CD4-positive, alpha-beta T cell treated with Interferon gamma for 1 hour (primary cell): Measurements from ENCODE around the gene TBX20.
"Not testable (repeated sequence)": the region's sequence is repeated elsewhere in the genome, so short reads cannot be mapped to it uniquely, and the experiment has no call there.

Source experiments
- DNase-seq: peaks from one replicate; pipeline ENCODE4 v3.0.0-alpha.2; 2020

The TBX20 gene

DNA sequence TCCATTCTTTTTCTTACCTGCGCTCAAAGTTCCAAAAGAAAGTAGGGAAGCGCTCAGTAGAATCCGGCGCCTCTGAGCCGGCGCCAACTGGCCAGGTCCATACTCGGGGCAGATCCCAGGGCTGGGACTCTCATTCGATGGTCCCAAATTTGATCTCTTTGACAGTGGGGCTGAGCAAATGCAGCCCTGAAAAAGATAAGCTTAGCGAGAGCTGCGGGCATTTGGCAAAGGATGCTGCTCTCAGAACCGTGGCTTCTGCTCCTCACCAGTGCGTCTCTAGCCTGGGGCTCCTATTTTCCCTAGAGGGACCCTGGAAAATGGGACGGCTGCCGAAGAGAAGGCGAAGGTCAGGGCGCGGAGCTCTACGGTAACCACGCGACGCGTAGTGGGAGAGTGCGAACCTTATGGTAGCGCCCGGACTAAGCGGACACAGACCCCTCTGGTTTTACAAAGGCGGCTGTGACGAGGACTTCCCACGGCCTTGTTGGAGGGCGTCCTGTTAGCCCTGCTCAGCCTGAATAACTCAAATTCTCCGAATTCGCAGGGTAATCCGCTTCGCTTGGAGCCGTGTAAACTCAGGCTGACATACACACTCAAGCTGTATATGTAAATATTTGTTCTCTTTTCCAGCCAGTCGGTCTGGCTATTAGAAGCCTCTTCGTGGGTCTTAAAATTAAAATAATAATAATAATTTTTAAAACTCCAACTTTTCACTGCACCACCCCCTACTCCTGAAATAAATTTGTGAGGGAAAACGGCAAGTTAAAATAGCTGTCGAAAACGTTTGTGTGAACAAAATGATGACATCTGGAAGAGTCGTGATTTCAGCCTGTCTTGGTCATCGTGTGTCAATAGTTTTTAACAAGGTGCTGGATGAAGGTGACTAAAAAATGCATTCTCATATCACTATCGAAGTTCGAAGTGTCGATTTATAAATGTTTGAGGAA, 869 bp upstream of the TBX20 start:
- DNase-seq: no peak

DNA sequence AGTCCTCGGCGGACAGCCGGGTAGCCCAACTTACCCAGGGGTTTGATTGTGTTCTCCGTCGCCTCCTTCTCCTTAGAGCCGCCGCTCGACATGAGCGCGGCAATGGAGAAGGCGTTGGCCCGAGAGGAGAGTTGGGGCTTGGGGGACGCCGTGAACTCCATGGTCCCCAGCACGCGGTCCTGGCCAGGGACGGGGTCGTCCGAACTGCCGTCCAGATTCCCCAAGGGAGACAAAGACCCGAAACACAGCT, 515 bp downstream of the TBX20 start:
- DNase-seq: no peak

DNA sequence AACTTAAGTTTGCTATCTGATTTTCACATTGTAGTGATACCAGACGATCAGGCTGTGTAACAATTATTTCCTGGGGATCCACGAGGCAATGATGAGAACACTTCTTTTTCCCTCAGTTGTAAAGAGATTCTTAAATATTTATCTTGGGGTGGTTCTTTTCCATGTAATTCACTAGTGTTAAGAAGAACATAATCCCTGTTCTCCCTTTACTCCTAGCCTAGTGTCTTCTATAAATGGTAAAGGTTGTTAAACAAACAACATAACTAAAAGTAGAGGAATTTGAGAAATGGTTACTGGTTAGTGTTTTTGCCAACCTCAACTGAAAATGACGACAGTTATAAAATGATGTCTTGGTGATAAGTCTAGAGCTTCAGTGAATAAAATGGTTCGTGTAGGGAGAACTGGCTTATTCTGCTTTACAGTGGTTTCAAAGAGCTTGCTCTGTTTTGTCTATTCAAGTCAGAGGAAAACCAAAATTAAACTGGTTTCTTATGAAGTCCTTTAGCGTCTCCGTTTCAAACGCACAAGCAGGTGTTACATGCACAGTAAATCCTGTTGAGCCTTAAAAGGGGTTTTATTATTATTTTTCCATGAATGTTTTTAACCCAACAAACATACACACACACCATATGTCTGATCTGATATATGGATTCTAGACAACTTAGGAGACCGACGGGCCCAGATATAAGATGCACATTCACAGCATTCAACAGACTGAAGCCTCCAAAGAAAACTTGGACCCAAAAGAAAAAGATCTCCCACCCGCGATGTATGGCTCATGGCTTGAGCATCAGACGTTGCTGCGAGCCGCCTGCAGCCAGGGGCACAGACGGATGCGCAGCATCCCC, 1.1 kb downstream of the TBX20 start:
- DNase-seq: no peak

DNA sequence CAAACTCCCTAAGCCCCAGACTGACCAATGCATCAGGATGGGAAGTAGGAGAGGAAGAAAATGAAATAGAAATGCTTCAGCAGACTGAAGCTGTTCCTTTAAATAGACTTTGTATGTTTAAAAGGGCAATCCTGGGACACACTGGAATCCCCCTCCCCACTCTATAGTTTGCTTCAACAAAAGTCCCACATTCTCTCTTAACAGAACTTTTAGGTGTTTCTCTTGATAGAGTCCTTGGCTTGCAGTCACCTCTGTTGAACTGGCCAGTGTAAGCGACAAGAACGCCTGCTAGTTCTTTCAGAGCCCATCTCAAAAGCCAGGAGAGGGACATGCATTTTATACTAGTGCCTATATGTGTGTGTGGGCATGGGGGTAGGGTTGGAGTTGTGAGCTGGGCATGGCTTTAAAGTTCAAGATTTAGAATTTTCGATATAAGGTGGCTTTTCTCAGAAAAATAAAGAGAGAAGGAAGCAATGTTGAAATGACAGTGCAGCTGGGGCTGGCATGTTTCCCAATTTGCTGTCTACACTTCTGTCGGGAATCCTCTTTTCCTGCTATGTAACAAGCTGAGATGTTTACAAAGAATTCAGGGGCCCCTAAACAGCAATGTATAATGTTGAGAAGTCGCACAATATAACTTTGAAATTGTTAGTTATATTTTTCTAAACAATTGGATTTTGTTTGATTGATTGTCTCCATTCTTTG, 2.1 kb downstream of the TBX20 start:
- no peak for DNase-seq

DNA sequence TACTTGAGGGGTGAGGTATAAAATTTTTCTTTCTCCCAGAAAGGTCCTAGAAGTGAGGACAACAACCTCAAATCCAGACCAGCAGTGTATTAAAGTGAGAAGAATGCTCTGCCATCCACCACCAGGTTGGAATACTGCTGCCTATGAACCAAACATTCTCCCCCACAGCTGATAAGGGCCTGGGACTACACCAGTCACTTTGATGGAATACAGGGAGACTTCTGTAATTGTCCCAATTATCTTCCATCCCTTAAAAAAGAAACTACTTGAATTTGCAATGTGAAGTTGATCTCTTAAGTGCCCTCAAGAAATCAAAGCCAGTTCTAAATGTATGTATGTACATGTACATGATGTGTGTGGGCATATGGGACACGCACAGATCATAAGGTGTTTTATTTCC, 3.0 kb downstream of the TBX20 start:
- no peak for DNase-seq

DNA sequence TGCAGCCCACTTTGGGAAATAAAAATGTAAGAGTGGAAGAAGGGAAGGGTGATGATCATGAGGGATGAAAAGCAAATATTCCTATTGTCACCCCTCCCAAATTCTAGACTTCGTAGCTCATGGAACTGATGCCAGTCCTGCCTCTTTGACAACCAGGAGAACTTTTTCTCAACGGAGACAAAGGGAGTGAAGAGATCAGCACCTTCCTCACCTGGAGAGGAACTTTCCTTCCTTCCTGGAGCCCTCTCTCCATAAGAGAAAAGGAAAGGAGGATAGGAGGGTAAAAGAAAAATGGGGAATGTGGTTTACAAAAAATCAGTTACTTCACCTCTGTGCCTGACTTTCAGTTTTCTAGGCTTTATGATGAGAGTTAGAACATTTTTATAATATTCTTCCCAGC, 3.4 kb downstream of the TBX20 start:
- no peak for DNase-seq

DNA sequence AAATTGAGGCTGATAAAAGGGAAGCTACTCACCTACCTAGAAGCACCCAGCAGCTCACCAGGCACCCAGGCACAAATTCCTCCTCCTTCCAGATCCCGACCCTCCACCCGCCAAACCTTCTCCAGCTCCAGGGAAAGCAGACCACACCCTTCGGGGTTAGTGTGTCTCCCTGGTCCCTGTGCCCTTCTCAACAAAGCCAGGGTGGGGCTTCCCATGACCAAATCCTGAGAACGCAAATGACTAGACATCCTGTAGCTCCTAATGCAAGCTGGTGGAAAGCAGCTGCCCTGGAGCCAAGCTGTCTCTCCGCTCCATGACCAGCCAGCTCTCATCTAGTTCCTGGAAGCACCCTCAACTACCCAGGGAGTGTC, 4.4 kb downstream of the TBX20 start:
- no peak for DNase-seq

DNA sequence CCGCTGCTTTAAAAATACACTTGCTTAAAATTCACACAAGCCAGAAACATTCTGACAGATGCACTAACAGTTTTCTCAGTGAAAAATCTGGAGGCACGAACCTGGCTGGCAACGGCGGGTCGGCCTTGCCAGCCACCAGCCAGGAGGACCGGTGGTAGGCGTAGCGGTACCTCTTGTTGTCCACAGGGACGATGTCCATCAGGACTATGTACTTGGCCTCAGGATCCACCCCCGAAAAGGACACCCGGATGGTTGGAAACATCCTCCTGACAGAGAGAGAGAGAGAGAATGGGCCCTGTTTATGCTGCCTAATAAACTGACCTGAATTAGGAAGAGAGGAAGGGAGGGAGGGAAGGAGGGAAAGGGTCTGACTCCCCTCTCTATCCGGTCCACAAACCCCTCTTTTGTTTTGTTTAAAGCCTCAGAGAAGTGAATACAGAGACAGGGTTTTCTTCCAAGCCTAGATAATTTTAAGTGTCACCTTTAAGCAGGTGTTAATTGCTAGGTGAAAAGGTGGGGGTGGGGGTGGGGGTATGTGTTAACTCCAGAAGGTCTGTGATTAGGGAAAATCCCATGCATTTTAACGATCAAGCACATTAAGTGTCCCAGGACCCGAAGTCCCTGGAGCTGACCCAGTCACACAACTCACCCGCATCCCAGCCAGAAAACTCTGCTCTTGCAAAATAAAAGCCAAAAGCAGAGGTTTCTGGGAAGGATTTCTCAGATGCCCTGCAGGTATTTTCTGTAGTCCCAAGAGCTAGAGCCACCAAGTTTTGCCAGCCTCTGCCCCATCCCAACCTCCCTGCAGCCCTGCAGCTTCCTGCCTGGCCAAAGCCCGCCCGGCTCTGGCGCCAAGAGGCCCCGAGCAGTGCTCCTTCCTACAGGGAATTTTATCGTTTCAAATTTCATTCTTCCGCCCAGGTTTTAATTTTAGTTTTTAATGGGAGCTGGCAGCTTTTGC, 5.0 kb downstream of the TBX20 start:
- no peak for DNase-seq

DNA sequence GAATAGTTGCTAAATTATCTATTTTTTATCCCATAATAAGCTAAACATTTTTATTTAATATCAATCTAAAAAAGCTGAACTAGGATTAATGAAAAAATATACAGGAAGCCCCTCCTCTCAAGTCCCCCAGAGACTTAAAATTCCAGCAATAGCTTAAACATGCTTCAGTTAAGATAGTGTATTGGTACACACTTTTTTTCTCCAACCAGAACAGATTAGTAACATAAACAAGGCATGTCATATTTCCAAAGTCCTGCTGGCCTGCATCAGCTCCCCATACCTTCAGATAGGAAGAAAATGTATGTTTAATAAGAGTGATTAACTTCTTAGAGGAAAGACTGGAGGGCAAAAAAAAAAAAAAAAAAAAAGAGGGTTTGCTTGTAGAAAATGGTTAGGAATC, 7.1 kb downstream of the TBX20 start:
- no peak for DNase-seq

DNA sequence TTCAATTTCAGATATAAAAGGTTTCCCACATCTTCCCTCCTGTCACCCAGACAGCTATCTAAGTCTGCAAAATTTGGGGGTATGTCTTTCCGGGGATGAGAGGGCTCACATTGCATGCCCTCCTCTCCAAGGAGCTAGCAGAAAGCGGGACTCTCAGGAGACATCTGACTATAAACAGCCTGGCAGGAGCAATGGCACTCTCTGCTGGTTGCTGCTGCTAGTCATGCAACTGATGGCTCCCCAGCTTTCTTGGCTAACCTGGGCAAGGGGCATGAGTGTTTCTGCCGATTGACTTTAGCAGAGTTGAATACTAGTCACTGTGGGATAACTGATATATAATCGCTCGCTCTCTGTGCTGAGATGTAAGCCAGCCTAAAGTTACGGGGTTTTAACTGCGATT, 12.0 kb downstream of the TBX20 start:
- DNase-seq: no peak

DNA sequence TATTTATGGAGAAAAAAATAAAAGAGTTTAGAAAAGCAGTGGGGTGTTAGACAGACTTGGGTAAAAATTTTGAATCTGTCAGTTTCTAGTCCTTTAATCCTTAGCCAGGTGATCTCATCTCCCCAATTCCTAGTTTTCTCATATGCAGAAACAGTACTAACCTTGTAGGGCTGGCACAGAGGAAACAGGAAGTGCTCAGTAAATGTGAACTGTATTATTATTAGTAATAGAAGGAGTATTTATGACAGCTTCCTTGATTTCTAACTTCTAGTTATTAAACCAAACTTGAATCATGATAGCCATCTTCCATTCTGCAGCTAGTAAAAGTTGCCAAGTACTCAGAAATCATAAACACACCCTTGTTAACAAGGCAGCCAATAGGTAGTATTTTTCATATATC, 12.5 kb downstream of the TBX20 start:
- DNase-seq: no peak

DNA sequence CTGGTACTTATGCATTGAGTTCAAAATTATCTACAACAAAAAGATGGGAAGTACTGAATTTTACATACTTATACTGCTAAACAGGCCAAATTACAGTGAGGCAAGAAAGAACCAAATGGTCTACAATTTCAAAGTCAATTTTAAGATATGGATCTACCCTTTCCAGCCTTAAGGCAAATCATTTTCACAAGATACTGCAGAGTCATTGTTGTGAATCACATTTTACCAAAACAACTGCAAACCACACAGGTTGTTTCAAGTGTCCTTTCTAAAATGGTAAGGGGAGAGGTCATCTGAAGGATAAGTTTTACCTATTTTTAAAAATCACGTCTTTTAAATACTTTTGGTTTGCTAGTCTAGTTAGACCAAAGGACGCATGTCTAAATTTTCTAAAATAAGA, 12.9 kb downstream of the TBX20 start:
- DNase-seq: not testable (repeated sequence)

DNA sequence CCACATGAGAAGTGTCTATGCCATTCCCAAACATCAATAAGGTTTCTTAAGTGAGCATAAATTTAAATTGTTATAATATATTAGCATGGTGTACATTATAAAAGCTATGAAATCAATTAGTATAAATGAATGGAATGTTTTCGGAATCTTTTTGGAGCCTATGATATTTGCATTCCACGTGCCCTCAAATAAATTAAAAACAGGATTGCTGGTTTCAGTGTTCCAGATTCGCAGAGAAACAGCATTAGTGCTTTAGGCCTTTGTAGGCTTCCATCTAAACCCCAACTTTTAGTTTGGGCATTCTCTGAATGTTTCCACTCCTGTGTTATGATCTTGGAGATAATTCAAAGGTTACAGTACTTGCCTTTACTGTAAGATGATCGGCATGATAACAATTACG, 15.4 kb downstream of the TBX20 start:
- DNase-seq: not testable (repeated sequence)

DNA sequence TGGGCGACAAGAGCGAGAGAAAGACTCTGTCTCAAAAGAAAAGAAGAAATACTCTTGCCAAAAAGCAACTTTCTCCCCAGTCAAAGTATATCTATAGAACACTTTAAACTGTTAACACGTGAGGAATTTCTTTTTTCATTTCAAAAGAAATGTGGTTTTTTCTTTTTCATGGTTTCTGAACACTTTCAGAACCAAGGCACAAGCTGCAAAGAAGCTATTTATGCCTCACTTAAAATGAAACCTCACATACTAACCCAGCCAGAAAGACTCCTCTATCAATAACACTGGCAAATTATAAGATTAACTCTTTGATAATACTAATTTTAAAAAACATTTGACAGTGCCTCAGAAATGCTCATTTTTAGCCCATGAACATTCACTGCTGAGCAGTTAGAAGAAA, 20.9 kb downstream of the TBX20 start:
- DNase-seq: no peak

DNA sequence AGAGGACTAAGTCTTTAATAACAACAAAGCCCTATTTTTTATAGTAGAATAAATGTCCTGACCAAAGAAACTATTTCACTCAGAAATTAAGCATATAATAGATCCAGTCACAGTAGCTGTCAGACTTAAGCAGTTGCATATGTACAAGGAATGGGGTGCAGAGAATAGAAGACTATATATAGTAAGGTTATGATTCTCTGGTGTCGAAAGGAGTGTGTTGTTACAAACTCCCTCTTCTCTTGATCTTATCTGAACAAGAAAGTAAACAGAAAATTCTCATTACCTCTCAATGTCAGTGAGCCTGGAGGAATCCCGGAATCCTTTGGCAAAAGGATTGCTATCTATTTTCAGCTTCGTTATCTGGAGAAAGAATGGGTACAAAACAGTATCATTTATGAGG, 22.7 kb downstream of the TBX20 start:
- DNase-seq: not testable (repeated sequence)

DNA sequence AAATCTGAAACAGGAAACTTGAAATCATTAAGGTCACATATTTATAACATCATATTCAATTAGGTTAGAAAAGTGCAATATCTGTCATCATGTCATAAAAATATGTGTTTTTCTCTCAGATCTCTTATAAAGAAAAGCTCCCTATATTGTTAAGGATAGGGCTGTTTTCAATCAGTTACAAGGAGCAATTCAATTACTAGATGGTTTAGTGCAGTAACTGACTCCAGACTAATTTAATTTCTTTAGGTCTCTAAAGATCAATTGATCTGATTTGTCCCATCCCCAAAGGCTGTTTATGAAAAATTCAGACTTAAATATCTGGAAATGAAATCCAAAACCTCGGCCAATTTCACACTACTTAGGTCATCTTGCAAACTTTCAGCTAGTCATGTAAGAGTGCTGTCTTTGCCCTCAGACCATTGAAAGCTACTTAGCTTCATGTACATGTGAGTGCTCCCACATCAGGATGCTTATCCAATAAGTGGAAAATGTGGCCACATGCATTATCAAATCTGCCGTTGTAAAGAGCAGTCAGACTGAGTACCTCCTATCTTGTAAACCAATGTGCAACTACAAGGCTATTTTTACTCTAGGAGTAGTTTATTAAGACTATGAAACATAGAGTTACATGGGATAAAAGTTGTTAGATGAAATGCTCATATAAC, 24.7 kb downstream of the TBX20 start:
- not testable (repeated sequence) for DNase-seq

DNA sequence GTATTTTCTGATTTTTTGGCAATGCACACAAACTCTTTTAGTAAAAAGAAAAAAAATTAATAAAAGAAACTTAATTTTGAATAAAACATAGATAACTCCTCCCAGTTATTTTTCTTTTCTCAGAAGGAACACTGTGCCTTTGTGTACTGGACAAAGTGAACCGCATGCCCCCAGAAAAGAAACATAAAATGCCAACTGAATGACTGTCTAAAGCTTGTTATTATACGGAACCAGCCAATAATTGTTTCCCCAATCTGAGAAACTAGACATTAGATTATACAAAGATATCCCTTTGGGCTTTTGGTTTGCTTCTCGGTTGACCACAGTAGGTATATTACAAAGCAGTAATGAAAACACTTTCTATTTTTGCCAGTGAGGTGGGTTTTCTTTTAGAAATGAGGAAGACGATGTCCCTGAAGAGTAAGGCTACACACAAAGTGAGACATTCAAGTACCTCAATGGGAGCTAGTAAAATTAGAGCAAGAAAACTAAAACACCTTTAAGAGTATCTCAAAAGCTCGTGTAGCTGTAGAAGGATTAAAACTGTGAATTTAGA, 25.3 kb downstream of the TBX20 start:
- DNase-seq: not testable (repeated sequence)

DNA sequence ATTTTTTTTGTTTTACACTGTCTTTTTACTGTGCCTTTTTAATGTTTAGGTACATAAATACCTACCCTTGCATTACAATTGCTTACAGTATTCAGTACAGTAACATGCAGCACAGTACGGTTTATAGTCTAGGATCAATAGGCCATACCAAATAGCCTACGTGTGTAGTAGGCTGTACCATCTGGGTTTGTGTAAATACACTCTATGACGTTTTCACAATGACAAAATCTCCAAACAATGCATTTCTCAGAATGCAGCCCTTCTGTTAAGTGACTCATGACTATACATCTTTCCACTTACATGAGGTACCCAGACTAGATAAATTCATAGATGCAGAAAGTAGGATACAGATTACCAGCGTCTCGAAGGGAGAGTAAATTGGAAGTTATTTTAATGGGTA, 26.5 kb downstream of the TBX20 start:
- not testable (repeated sequence) for DNase-seq

DNA sequence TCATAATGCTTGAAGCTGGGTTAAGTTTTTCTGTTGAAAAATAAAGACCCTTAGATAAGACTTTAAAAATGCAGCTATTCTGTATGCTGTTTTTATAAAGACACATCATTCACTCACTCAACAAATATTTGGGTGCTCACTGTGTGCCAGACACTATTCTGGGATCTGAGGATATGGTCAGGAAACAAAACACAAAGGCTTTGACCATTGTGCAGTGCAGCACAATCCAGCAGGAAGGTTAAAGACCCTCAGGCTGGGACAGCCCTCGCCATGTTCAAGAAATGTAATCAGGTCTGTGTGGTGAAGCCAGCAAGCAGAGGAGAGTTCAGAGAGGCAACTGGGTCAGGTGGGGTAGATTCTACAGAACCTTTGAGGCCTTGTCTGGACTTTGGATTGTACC, 31.5 kb downstream of the TBX20 start:
- DNase-seq: not testable (repeated sequence)

DNA sequence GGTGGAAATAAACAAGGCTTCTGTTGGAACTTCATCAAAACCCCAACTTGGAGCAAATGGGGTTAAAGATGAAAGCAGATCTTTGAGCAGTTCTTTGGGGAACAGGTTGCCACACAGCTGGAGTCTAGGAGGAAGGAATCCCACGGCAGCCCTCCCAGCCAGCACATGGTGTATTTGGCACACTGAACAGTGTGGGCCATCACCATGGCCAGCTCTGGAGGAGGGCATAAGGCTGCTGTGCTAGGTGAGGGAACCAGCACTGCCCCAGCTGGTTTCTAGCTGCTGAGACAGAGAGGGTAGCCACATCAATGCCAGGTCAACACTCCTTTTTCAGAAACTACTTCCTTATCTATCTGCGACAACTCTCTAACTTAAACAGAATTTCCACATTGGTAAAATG, 33.7 kb downstream of the TBX20 start:
- DNase-seq: not testable (repeated sequence)

DNA sequence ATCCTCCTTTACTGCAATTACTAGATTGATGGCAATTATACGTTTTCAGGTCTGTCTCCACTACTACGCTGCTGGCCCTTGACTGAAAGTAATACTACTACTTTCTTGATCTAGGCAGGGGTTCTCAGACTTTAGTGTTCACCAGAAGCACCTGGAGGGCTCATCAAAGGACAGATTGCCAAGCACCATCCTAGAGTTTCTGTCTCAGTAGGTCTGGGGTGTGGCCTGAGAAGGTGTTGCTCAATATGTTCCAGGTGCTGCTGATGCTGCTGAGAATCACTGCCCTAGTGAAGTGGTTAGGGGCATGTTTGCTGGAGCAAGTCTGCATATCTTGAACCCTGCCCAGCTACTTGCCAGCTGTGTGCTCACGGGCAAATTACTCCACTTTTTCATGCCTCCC, 37.9 kb downstream of the TBX20 start:
- DNase-seq: not testable (repeated sequence)

DNA sequence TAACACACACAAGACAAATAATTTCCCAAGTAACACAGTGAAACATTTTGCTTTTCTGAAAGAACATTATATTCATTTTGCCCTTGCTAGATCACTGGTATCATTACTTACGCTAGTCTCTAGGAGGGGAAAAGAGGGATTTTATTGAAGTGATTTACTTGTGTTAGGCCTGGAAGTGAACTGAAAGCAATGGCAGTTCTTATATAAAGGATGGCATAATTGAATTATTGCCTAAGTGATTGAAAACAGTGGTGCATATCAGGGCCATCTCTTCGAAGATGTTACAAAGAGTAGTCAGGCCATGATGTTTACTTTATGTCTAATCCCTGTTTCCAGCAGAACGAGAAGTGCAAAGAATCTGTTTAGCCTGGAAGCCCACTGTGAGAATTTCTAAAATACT, 38.8 kb downstream of the TBX20 start:
- not testable (repeated sequence) for DNase-seq
